OCI-LY1 (cell line): ENCODE measurements around the gene SH3PXD2A.
"Not testable (repeated sequence)": the region's sequence is repeated elsewhere in the genome, so short reads cannot be mapped to it uniquely, and the experiment has no call there.

Experiments used
- H2AFZ ChIP-seq: fragments of 200-600 bp; sonication (generic), shearing (Covaris generic); 2 replicates; pipeline ENCODE4 v1.6.0; 2014; ENCODE audit warnings: antibody characterized with exemption, mild to moderate bottlenecking, low read length
- H3F3A ChIP-seq: fragments of 200-600 bp; sonication (generic), shearing (Covaris generic); 2 replicates; pipeline ENCODE4 v1.6.0; 2014; ENCODE audit warnings: mild to moderate bottlenecking, antibody characterized with exemption, low read length, moderate library complexity; ENCODE audit not compliant: insufficient read depth
- H3K27ac ChIP-seq: fragments of 200-600 bp; sonication (generic); 2 replicates; pipeline ENCODE4 v1.5.1; 2014; ENCODE audit warnings: low read length, mixed run types, mild to moderate bottlenecking, low read depth; ENCODE audit not compliant: poor library complexity, severe bottlenecking
- H3K27me3 ChIP-seq: fragments of 200-600 bp; sonication (generic); 2 replicates; pipeline ENCODE4 v1.6.0; 2014; ENCODE audit warnings: antibody characterized with exemption, mild to moderate bottlenecking, low read length, moderate library complexity; ENCODE audit not compliant: insufficient read depth
- H3K36me3 ChIP-seq: fragments of 200-600 bp; sonication (generic); 2 replicates; pipeline ENCODE4 v1.6.1; 2014; ENCODE audit warnings: mild to moderate bottlenecking, antibody characterized with exemption, low read length, moderate library complexity, mixed read lengths; ENCODE audit not compliant: insufficient read depth
- H3K4me1 ChIP-seq: fragments of 200-600 bp; sonication (generic); 2 replicates; pipeline ENCODE4 v1.5.1; 2014; ENCODE audit warnings: mild to moderate bottlenecking, low read length, moderate library complexity; ENCODE audit not compliant: insufficient read depth, severe bottlenecking
- H3K4me2 ChIP-seq: fragments of 200-600 bp; sonication (generic), shearing (Covaris generic); 2 replicates; pipeline ENCODE4 v1.6.1; 2014; ENCODE audit warnings: low read length
- H3K4me3 ChIP-seq: fragments of 200-600 bp; sonication (generic); 2 replicates; pipeline ENCODE4 v1.5.1; 2014; ENCODE audit warnings: low read length, low read depth, mild to moderate bottlenecking, mixed read lengths; ENCODE audit not compliant: poor library complexity, severe bottlenecking
- H3K79me2 ChIP-seq: fragments of 200-600 bp; shearing (Covaris generic); 2 replicates; pipeline ENCODE4 v1.6.1; 2016; ENCODE audit warnings: mixed run types, low read length, mixed read lengths; ENCODE audit not compliant: insufficient read depth
- H3K9ac ChIP-seq: fragments of 200-600 bp; sonication (generic), shearing (Covaris generic); 2 replicates; pipeline ENCODE4 v1.6.1; 2014; ENCODE audit warnings: mild to moderate bottlenecking, low read length, mixed read lengths
- H3K9me2 ChIP-seq: fragments of 200-600 bp; sonication (generic), shearing (Covaris generic); 2 replicates; pipeline ENCODE4 v1.6.1; 2014; ENCODE audit warnings: low read depth, mild to moderate bottlenecking, low read length, mixed read lengths
- H3K9me3 ChIP-seq: fragments of 200-600 bp; shearing (Covaris generic); 2 replicates; pipeline ENCODE4 v1.6.1; 2014; ENCODE audit warnings: low read length, mixed read lengths
- H4K20me1 ChIP-seq: fragments of 200-600 bp; sonication (generic), shearing (Covaris generic); 2 replicates; pipeline ENCODE4 v1.6.0; 2016; ENCODE audit warnings: mild to moderate bottlenecking, low read length; ENCODE audit not compliant: insufficient read depth
- EZH2 ChIP-seq: fragments of 200-600 bp; sonication (generic), shearing (Covaris generic); IDR thresholded peaks from 2 replicates; pipeline ENCODE4 v1.8.0; 2017; ENCODE audit warnings: borderline replicate concordance, mixed run types, mild to moderate bottlenecking, antibody characterized with exemption, low read length, moderate library complexity, mixed read lengths
- TF ChIP-seq, protein P1 (sequence below): fragments of 200-600 bp; sonication (generic), shearing (Covaris generic); IDR thresholded peaks from 2 replicates; pipeline ENCODE4 v1.5.1; 2017; ENCODE audit warnings: mild to moderate bottlenecking, antibody characterized with exemption, low read length, moderate library complexity, mixed read lengths

The SH3PXD2A gene

GRCh38 chr10:103733045-103733419 lies 122.3 kb downstream of the SH3PXD2A start:
- Histone ChIP-seq H3K9me3 (no peaks in the 10 kb centered on the region), H3K27me3 (no peaks in the 10 kb centered on the region; the same call in 1 of the 2 replicates), H3K9ac (no peak overlapping the region), H2AFZ (no peak overlapping the region), H3K27ac (no peak overlapping the region), H3K36me3 (no peaks in the 10 kb centered on the region), H3F3A (no peaks in the 10 kb centered on the region), H3K4me2 (no peak overlapping the region), H4K20me1 (no peaks in the 10 kb centered on the region), H3K79me2 (no peaks in the 10 kb centered on the region), H3K4me1 (no peaks in the 10 kb centered on the region), H3K4me3 (no peak overlapping the region), H3K9me2 (no peaks in the 10 kb centered on the region)
- no peak for TF ChIP-seq EZH2
- TF ChIP-seq, protein P1, sequence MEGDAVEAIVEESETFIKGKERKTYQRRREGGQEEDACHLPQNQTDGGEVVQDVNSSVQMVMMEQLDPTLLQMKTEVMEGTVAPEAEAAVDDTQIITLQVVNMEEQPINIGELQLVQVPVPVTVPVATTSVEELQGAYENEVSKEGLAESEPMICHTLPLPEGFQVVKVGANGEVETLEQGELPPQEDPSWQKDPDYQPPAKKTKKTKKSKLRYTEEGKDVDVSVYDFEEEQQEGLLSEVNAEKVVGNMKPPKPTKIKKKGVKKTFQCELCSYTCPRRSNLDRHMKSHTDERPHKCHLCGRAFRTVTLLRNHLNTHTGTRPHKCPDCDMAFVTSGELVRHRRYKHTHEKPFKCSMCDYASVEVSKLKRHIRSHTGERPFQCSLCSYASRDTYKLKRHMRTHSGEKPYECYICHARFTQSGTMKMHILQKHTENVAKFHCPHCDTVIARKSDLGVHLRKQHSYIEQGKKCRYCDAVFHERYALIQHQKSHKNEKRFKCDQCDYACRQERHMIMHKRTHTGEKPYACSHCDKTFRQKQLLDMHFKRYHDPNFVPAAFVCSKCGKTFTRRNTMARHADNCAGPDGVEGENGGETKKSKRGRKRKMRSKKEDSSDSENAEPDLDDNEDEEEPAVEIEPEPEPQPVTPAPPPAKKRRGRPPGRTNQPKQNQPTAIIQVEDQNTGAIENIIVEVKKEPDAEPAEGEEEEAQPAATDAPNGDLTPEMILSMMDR: no peak

GRCh38 chr10:103732339-103733044 lies 122.9 kb downstream of the SH3PXD2A start:
- Histone ChIP-seq H3K9ac (no peak overlapping the region), H3K4me1 (no peaks in the 10 kb centered on the region), H4K20me1 (no peaks in the 10 kb centered on the region), H3K4me2 (no peak overlapping the region), H2AFZ (no peak overlapping the region), H3K4me3 (no peak overlapping the region), H3K27me3 (no peaks in the 10 kb centered on the region; the same call in 1 of the 2 replicates), H3K9me2 (no peaks in the 10 kb centered on the region), H3K9me3 (no peaks in the 10 kb centered on the region), H3K36me3 (no peaks in the 10 kb centered on the region), H3K79me2 (no peaks in the 10 kb centered on the region), H3K27ac (no peak overlapping the region), H3F3A (no peaks in the 10 kb centered on the region)
- no peak for TF ChIP-seq EZH2
- TF ChIP-seq, protein P1: no peak

DNA sequence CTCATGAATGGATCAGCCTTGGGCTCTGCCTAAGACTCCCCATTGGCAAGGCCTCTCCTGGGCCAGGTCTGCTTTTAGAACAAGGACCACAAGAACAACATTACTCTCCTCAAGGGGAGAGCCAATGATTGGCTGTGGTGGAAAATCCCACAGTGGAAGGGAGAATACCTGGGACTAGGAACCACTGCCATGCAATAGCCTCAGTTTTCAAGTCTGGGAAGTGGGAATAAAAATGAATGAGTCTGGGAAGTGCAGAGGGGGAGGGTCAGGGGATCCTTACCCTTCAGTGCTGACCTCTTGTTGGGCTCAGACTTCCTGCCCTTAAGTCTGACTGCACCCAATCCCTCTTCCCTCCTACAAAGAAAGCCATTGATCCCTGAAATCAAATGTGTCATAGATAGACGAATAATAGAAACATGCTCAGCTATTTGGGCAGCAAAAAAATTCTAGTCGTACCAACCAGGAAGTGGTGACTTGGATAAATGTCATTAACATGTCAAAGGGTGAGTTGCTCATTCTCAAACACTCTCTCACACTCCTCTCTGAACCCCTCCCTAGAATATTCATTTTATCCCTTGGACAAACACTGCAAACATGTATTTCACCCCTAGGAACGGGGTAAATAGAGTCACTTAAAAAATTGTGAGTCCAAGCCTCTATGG lies 123.6 kb downstream of the SH3PXD2A start:
- no peaks in the 10 kb centered on the region for H3K4me1 ChIP-seq
- TF ChIP-seq, protein P1: no peak
- no peak for TF ChIP-seq EZH2
- no peaks in the 10 kb centered on the region for H3K9me3 ChIP-seq
- no peaks in the 10 kb centered on the region for H3K27me3 ChIP-seq
- no peak overlapping the region for H3K4me3 ChIP-seq
- H3K9me2 ChIP-seq: no peaks in the 10 kb centered on the region
- H3K9ac ChIP-seq: no peak overlapping the region
- H3K4me2 ChIP-seq: no peak overlapping the region
- H3F3A ChIP-seq: no peaks in the 10 kb centered on the region
- no peaks in the 10 kb centered on the region for H3K36me3 ChIP-seq
- H3K79me2 ChIP-seq: no peaks in the 10 kb centered on the region
- H3K27ac ChIP-seq: no peak overlapping the region
- no peaks in the 10 kb centered on the region for H4K20me1 ChIP-seq
- H2AFZ ChIP-seq: no peak overlapping the region

DNA sequence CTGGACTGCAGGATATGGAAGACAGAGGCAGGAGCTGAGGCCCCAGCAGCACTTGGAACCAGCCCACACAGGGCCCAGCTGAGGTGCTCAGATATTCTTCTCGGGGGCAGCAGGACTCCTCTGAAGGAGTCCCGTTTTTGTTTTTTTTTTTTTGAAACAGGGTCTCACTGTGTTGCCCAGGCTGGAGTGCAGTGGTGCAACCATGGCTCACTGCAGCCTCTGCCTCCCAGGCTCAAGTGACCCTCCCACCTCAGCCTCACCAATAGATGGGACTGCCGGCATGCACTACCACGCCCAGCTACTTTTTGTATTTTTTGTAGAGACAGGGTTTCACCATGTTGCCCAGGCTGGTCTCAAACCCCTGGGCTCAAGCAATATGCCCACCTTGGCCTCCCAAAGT lies 124.3 kb downstream of the SH3PXD2A start:
- H2AFZ ChIP-seq, H3K27me3 ChIP-seq, H3K4me1 ChIP-seq, H3K27ac ChIP-seq, H3K9ac ChIP-seq, H3K4me3 ChIP-seq, H4K20me1 ChIP-seq, H3K9me2 ChIP-seq, H3K9me3 ChIP-seq, H3F3A ChIP-seq, H3K4me2 ChIP-seq, H3K36me3 ChIP-seq, H3K79me2 ChIP-seq: not testable (repeated sequence)
